B cell (primary cell): ENCODE results near the gene COL11A1.

Experiments
- EZH2 ChIP-seq: IDR thresholded peaks from 2 replicates; pipeline ENCODE4 v1.6.1; 2012; ENCODE audit warnings: borderline replicate concordance, low read depth, mild to moderate bottlenecking, moderate library complexity, low read length; ENCODE audit not compliant: insufficient read depth, poor library complexity, severe bottlenecking
- TF ChIP-seq, protein P1 (sequence below): fragments of 200-600 bp; IDR thresholded peaks from one replicate; pipeline ENCODE4 v1.8.0; 2022; ENCODE audit warnings: antibody characterized with exemption, mild to moderate bottlenecking

DNA sequence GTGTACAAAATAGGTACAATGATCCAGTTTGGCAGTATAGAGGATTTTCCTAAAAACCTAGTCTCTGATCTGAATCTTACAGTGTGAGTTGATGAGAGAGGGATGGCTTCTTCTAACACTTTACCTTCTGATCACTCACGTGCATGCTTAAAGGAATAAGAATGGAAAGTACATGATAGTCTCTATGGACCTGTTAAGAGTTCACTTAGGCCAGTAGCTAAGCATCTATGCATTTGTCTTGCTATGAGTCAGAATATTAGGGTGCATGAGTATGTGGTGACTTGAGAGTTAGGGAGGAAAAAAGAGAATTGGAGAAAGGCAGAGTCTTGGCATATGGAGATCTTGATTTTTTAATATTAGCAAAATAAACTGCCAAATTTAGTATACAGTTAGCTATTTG lies 206.3 kb downstream of the COL11A1 start:
- TF ChIP-seq, protein P1, sequence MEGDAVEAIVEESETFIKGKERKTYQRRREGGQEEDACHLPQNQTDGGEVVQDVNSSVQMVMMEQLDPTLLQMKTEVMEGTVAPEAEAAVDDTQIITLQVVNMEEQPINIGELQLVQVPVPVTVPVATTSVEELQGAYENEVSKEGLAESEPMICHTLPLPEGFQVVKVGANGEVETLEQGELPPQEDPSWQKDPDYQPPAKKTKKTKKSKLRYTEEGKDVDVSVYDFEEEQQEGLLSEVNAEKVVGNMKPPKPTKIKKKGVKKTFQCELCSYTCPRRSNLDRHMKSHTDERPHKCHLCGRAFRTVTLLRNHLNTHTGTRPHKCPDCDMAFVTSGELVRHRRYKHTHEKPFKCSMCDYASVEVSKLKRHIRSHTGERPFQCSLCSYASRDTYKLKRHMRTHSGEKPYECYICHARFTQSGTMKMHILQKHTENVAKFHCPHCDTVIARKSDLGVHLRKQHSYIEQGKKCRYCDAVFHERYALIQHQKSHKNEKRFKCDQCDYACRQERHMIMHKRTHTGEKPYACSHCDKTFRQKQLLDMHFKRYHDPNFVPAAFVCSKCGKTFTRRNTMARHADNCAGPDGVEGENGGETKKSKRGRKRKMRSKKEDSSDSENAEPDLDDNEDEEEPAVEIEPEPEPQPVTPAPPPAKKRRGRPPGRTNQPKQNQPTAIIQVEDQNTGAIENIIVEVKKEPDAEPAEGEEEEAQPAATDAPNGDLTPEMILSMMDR: no peak
- no peak for TF ChIP-seq EZH2
